HCT116 (cell line): Measurements from ENCODE around the gene UMPS.

Source experiments
- EZH2 ChIP-seq: fragments of 200-600 bp; sonication (generic); IDR thresholded peaks from 2 replicates; pipeline ENCODE4 v1.6.1; 2017; ENCODE audit warnings: antibody characterized with exemption, mixed run types
- EZH2phosphoT487 ChIP-seq: fragments of 200-600 bp; IDR thresholded peaks from 2 replicates; pipeline ENCODE4 v1.6.1; 2018; ENCODE audit warnings: antibody characterized with exemption, borderline replicate concordance
- FOSL1 ChIP-seq: IDR thresholded peaks from 2 replicates; pipeline ENCODE4 v1.6.1; 2012; ENCODE audit warnings: low read depth
- POLR2A ChIP-seq: IDR thresholded peaks from 2 replicates; pipeline ENCODE4 v1.7.0; 2011; ENCODE audit warnings: borderline replicate concordance; ENCODE audit not compliant: insufficient read depth, insufficient read length; ENCODE audit errors: extremely low read depth
- POLR2AphosphoS5 ChIP-seq: IDR thresholded peaks from 2 replicates; pipeline ENCODE4 v1.6.1; 2011; ENCODE audit warnings: mild to moderate bottlenecking, low read depth, low read length, moderate library complexity
- SP1 ChIP-seq: IDR thresholded peaks from 2 replicates; pipeline ENCODE4 v1.6.1; 2012; ENCODE audit warnings: low read depth
- SRF ChIP-seq: IDR thresholded peaks from 2 replicates; pipeline ENCODE4 v1.6.1; 2012; ENCODE audit warnings: low read depth
- ZFX ChIP-seq: fragments of 450-650 bp; IDR thresholded peaks from 2 replicates; pipeline ENCODE4 v1.6.1; 2017
- ZNF274 ChIP-seq: fragments of 200-500 bp; sonication (Bioruptor generic); IDR thresholded peaks from 2 replicates; pipeline ENCODE4 v1.6.1; 2014; ENCODE audit warnings: mild to moderate bottlenecking, low read depth, low read length, inconsistent platforms
- TF ChIP-seq, protein P1 (sequence below), 3 experiments: fragments of 200-600 bp in 1 of 3; sonication (generic) in 1 of 3; IDR thresholded peaks in 2 of 3; conservative IDR thresholded peaks in 1 of 3; 2 replicates each; pipeline ENCODE4 v1.5.1; 2012 to 2017; ENCODE audit warnings: low read depth in 2 of 3, low read length in 2 of 3, antibody characterized with exemption in 1 of 3, borderline replicate concordance in 1 of 3, control low read depth in 1 of 3, mild to moderate bottlenecking in 1 of 3, mixed read lengths in 1 of 3, mixed run types in 1 of 3, moderate library complexity in 1 of 3; ENCODE audit not compliant: insufficient read depth in 1 of 3
- TF ChIP-seq, protein P2 (sequence below): IDR thresholded peaks from 2 replicates; pipeline ENCODE4 v1.6.1; 2012; ENCODE audit warnings: low read depth
- TF ChIP-seq, protein P3 (sequence below): IDR thresholded peaks from 2 replicates; pipeline ENCODE4 v1.6.1; 2011; ENCODE audit warnings: mild to moderate bottlenecking, low read length, moderate library complexity; ENCODE audit not compliant: insufficient replicate concordance; ENCODE audit errors: extremely low read depth
- TF ChIP-seq, protein P4 (sequence below): IDR thresholded peaks from 2 replicates; pipeline ENCODE4 v1.6.1; 2012

DNA sequence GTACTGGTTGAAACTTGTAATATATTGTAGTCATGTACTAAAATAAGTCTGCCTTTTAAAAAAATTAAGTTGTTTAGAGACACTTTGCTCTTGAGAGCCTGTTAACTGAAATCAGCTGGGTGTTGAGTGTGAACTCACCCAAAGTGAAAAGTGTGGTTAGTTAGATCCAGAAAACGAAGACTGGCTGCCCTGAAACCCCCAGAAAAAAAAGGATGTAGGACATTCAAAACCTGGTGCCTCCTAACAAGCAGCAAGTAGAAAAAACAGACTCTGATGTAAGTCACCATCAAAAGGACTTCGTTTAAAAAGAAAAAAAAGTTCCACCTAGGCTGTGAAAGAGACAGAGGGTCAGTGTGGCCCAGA, 40.8 kb downstream of the UMPS start:
- TF ChIP-seq EZH2phosphoT487: no peak
- no peak for TF ChIP-seq ZFX
- TF ChIP-seq POLR2AphosphoS5: no peak
- TF ChIP-seq EZH2: no peak
- TF ChIP-seq, protein P1, sequence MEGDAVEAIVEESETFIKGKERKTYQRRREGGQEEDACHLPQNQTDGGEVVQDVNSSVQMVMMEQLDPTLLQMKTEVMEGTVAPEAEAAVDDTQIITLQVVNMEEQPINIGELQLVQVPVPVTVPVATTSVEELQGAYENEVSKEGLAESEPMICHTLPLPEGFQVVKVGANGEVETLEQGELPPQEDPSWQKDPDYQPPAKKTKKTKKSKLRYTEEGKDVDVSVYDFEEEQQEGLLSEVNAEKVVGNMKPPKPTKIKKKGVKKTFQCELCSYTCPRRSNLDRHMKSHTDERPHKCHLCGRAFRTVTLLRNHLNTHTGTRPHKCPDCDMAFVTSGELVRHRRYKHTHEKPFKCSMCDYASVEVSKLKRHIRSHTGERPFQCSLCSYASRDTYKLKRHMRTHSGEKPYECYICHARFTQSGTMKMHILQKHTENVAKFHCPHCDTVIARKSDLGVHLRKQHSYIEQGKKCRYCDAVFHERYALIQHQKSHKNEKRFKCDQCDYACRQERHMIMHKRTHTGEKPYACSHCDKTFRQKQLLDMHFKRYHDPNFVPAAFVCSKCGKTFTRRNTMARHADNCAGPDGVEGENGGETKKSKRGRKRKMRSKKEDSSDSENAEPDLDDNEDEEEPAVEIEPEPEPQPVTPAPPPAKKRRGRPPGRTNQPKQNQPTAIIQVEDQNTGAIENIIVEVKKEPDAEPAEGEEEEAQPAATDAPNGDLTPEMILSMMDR (IDR thresholded peaks at IDR 0.05 in 2 of 3, conservative IDR thresholded peaks at IDR 0.05 in 1 of 3; ENCODE audit: borderline replicate concordance in 1 of 3, insufficient read depth in 1 of 3, low read depth in 2 of 3, low read length in 2 of 3): no peak
- TF ChIP-seq SP1: no peak
- TF ChIP-seq SRF: no peak
- TF ChIP-seq, protein P2, sequence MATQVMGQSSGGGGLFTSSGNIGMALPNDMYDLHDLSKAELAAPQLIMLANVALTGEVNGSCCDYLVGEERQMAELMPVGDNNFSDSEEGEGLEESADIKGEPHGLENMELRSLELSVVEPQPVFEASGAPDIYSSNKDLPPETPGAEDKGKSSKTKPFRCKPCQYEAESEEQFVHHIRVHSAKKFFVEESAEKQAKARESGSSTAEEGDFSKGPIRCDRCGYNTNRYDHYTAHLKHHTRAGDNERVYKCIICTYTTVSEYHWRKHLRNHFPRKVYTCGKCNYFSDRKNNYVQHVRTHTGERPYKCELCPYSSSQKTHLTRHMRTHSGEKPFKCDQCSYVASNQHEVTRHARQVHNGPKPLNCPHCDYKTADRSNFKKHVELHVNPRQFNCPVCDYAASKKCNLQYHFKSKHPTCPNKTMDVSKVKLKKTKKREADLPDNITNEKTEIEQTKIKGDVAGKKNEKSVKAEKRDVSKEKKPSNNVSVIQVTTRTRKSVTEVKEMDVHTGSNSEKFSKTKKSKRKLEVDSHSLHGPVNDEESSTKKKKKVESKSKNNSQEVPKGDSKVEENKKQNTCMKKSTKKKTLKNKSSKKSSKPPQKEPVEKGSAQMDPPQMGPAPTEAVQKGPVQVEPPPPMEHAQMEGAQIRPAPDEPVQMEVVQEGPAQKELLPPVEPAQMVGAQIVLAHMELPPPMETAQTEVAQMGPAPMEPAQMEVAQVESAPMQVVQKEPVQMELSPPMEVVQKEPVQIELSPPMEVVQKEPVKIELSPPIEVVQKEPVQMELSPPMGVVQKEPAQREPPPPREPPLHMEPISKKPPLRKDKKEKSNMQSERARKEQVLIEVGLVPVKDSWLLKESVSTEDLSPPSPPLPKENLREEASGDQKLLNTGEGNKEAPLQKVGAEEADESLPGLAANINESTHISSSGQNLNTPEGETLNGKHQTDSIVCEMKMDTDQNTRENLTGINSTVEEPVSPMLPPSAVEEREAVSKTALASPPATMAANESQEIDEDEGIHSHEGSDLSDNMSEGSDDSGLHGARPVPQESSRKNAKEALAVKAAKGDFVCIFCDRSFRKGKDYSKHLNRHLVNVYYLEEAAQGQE: no peak
- TF ChIP-seq, protein P3, sequence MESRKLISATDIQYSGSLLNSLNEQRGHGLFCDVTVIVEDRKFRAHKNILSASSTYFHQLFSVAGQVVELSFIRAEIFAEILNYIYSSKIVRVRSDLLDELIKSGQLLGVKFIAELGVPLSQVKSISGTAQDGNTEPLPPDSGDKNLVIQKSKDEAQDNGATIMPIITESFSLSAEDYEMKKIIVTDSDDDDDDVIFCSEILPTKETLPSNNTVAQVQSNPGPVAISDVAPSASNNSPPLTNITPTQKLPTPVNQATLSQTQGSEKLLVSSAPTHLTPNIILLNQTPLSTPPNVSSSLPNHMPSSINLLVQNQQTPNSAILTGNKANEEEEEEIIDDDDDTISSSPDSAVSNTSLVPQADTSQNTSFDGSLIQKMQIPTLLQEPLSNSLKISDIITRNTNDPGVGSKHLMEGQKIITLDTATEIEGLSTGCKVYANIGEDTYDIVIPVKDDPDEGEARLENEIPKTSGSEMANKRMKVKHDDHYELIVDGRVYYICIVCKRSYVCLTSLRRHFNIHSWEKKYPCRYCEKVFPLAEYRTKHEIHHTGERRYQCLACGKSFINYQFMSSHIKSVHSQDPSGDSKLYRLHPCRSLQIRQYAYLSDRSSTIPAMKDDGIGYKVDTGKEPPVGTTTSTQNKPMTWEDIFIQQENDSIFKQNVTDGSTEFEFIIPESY: no peak
- no peak for TF ChIP-seq ZNF274
- TF ChIP-seq FOSL1: no peak
- no peak for TF ChIP-seq POLR2A
- TF ChIP-seq, protein P4, sequence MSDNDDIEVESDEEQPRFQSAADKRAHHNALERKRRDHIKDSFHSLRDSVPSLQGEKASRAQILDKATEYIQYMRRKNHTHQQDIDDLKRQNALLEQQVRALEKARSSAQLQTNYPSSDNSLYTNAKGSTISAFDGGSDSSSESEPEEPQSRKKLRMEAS: no peak
